GM12878 (cell line): ENCODE measurements around the gene TAF7L.
"Not testable (repeated sequence)": the region's sequence is repeated elsewhere in the genome, so short reads cannot be mapped to it uniquely, and the experiment has no call there.

Experiments
- ATF2 ChIP-seq: IDR thresholded peaks from 2 replicates; pipeline ENCODE4 v1.6.1; 2012; ENCODE audit warnings: low read length, inconsistent platforms
- CBX3 ChIP-seq: fragments of 200-600 bp; sonication (generic); IDR thresholded peaks from 2 replicates; pipeline ENCODE4 v1.6.1; 2016; ENCODE audit warnings: low read depth, borderline replicate concordance
- FOXK2 ChIP-seq: fragments of 450-650 bp; IDR thresholded peaks from 2 replicates; pipeline ENCODE4 v1.6.1; 2017; ENCODE audit warnings: mild to moderate bottlenecking, moderate library complexity
- KDM1A ChIP-seq: fragments of 200-600 bp; sonication (generic); IDR thresholded peaks from 2 replicates; pipeline ENCODE4 v1.6.1; 2016; ENCODE audit warnings: borderline replicate concordance
- LARP7 ChIP-seq: fragments of 450-650 bp; IDR thresholded peaks from 2 replicates; pipeline ENCODE4 v1.6.1; 2017; ENCODE audit warnings: mild to moderate bottlenecking
- NR2C1 ChIP-seq: fragments of 450-650 bp; IDR thresholded peaks from 2 replicates; pipeline ENCODE4 v1.6.1; 2017; ENCODE audit warnings: antibody characterized with exemption, mild to moderate bottlenecking, moderate library complexity
- POLR2A ChIP-seq: IDR thresholded peaks from 2 replicates; pipeline ENCODE4 v1.6.1; 2011; ENCODE audit warnings: low read depth, mild to moderate bottlenecking, low read length
- POLR2AphosphoS5 ChIP-seq: IDR thresholded peaks from 2 replicates; pipeline ENCODE4 v1.6.1; 2011; ENCODE audit warnings: mild to moderate bottlenecking, low read length, inconsistent platforms
- REST ChIP-seq: IDR thresholded peaks from 2 replicates; pipeline ENCODE4 v1.6.1; 2012; ENCODE audit warnings: mild to moderate bottlenecking, low read depth, low read length
- TAF1 ChIP-seq: IDR thresholded peaks from 2 replicates; pipeline ENCODE4 v1.6.1; 2011; ENCODE audit warnings: mild to moderate bottlenecking, low read depth, low read length, borderline replicate concordance
- TF ChIP-seq, protein P1 (sequence below): fragments of 450-650 bp; IDR thresholded peaks from 2 replicates; pipeline ENCODE4 v1.6.1; 2016; ENCODE audit warnings: mild to moderate bottlenecking
- TF ChIP-seq, protein P2 (sequence below), 3 experiments: IDR thresholded peaks in 2 of 3; conservative IDR thresholded peaks in 1 of 3; 2 replicates each; pipeline ENCODE4 v1.5.1; 2011; ENCODE audit warnings: low read depth in 3 of 3, low read length in 3 of 3, mild to moderate bottlenecking in 3 of 3, control low read depth in 2 of 3, moderate library complexity in 2 of 3, inconsistent platforms in 1 of 3, mixed read lengths in 1 of 3; ENCODE audit not compliant: control insufficient read depth in 2 of 3, insufficient read depth in 1 of 3; ENCODE audit errors: extremely low read depth in 1 of 3
- TF ChIP-seq, protein P3 (sequence below): IDR thresholded peaks from 2 replicates; pipeline ENCODE4 v1.6.1; 2011; ENCODE audit warnings: mild to moderate bottlenecking, low read depth, low read length, moderate library complexity; ENCODE audit not compliant: insufficient replicate concordance

GRCh38 chrX:101334310-101334709, 43.2 kb upstream of the TAF7L start:
- TF ChIP-seq, protein P1, sequence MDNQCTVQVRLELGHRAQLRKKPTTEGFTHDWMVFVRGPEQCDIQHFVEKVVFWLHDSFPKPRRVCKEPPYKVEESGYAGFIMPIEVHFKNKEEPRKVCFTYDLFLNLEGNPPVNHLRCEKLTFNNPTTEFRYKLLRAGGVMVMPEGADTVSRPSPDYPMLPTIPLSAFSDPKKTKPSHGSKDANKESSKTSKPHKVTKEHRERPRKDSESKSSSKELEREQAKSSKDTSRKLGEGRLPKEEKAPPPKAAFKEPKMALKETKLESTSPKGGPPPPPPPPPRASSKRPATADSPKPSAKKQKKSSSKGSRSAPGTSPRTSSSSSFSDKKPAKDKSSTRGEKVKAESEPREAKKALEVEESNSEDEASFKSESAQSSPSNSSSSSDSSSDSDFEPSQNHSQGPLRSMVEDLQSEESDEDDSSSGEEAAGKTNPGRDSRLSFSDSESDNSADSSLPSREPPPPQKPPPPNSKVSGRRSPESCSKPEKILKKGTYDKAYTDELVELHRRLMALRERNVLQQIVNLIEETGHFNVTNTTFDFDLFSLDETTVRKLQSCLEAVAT: not testable (repeated sequence)
- TF ChIP-seq, protein P2, sequence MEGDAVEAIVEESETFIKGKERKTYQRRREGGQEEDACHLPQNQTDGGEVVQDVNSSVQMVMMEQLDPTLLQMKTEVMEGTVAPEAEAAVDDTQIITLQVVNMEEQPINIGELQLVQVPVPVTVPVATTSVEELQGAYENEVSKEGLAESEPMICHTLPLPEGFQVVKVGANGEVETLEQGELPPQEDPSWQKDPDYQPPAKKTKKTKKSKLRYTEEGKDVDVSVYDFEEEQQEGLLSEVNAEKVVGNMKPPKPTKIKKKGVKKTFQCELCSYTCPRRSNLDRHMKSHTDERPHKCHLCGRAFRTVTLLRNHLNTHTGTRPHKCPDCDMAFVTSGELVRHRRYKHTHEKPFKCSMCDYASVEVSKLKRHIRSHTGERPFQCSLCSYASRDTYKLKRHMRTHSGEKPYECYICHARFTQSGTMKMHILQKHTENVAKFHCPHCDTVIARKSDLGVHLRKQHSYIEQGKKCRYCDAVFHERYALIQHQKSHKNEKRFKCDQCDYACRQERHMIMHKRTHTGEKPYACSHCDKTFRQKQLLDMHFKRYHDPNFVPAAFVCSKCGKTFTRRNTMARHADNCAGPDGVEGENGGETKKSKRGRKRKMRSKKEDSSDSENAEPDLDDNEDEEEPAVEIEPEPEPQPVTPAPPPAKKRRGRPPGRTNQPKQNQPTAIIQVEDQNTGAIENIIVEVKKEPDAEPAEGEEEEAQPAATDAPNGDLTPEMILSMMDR (IDR thresholded peaks at IDR 0.05 in 2 of 3, conservative IDR thresholded peaks at IDR 0.05 in 1 of 3; ENCODE audit: control insufficient read depth in 2 of 3, extremely low read depth in 1 of 3, insufficient read depth in 1 of 3, low read depth in 3 of 3, low read length in 3 of 3): not testable (repeated sequence)
- not testable (repeated sequence) for TF ChIP-seq POLR2A, REST, FOXK2, TAF1, NR2C1, CBX3, ATF2, POLR2AphosphoS5, LARP7, KDM1A
- TF ChIP-seq, protein P3, sequence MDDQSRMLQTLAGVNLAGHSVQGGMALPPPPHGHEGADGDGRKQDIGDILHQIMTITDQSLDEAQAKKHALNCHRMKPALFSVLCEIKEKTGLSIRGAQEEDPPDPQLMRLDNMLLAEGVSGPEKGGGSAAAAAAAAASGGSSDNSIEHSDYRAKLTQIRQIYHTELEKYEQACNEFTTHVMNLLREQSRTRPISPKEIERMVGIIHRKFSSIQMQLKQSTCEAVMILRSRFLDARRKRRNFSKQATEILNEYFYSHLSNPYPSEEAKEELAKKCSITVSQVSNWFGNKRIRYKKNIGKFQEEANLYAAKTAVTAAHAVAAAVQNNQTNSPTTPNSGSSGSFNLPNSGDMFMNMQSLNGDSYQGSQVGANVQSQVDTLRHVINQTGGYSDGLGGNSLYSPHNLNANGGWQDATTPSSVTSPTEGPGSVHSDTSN: not testable (repeated sequence)
